Mammary microvascular endothelial cell (primary cell): Measurements from ENCODE around the gene PRR18. TPM values are rescaled to one million over a fixed set of nuclear protein-coding genes. Genes with fewer than 3 reads are reported as not detected.

Experiments used
- total RNA-seq: library from RNA; depleted of rRNA; stranded (reverse); fragments of >200 nt; gene quantifications from 2 replicates; pipeline ENCODE4 v1.2.3, GENCODE V29; 2015

The PRR18 gene, protein sequence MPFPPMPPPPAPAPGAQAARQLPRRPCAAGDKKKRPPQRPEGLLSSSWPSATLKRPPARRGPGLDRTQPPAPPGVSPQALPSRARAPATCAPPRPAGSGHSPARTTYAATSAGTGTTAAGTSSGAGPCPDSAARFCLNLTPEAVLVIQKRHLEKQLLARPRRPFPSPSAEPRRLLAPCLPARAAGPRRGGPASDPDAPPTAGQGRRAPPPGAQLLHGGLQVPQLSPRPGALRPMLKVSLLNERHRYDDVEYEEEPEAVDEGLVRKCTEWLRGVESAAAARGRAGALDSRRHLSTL
- total RNA-seq = not detected in 2 replicates

DNA sequence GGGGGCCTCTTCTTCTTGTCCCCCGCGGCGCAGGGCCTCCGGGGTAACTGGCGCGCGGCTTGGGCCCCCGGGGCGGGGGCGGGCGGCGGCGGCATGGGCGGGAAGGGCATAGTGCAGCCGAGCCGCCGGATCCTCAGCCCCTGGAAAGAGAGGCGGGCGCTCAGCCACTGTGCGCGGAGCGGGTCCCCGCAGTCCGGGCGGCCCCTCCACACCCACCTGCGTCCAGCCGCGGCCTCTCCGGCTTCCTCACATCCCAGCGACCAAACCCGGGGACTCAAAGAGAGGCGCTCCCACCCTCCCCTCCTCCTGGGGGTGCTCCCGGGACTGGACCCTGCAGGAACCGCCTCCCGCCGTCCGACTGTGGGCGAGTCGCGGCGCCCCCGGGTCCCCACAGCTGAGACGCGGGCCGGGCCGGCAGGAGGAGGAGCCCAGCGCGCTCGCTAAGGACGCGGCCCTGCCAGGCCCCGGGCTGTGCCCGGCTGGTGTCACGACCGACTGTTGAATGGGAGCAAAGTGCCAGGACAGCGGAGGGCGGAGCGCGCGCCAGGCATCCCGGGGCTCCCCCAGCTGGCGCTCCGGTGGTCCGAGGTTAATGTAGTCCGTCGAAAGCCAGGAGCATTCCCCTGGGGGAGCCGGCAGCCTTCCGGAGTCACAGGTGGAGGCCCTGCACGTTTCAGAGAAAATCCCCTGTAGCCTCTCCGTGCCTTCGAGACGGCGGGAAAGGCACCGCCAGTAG is at the start of gene PRR18:
Gene PRR18, minus strand, starts transcription at position 360 of the 736 bp plus-strand sequence. Its CDS starts 250 bp downstream, at position 110.

DNA sequence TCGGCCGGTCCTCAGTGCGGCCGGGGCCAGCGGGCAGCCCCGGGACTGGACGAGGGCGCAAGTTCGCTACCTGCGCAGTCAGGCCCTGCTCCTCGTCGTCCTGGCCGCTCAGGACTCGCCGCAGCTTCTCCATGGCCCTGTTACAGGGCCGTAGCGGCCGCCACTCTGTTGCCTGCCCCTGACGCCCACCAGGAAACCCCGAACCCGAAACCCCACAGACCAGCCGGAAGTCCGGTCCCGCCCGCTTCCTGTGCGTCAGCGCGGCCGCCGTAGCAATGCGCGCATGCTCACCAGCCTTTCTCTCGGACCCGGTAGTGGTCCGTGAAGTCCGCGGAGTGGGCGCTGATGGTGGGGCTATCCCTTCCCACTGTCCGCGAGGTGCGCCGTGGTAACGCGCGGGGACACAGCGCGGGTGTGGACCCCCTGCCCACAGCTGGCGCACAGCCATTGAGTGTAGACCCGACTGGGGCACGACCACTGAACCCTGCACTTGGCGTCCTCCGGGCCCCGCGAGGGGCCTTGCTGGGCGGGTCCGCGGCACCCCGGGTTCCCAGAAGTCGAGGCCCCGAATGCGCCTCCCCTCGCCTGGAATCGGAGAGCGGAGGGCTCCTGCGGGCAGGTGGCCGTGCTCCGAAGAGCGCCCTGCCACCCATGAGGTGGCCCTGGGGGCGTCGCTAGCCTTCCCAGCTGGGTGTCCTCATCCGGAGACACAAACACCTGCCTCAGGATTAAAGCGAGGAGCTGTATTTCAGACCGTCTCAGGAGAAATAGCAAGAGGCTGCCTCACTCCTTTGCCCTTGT is 34.4 kb upstream of the PRR18 start, which contains the start of gene SFT2D1:
Gene SFT2D1, minus strand, starts transcription at position 197 of the 801 bp plus-strand sequence. Its CDS starts 64 bp downstream, at position 133.

Other genes with a start within 250 kb of the PRR18 start
- not detected in 2 replicates for gene TBXT, start 140.5 kb downstream of the PRR18 start, total RNA-seq
- 24.4 and 42.2 TPM in 2 replicates for gene SFT2D1, start 34.2 kb upstream of the PRR18 start, total RNA-seq
- gene MPC1, start 74.5 kb upstream of the PRR18 start, total RNA-seq = 33.5 and 35.8 TPM in 2 replicates